Transverse colon (tissue), 4 donors: ENCODE measurements around the gene PDE8A. TPM values are rescaled to one million over a fixed set of nuclear protein-coding genes. Genes with fewer than 3 reads are reported as not detected.
A peak's percentile ranks its signal among the peaks of the same experiment; 100 is the strongest.

Experiments used
- DNase-seq: peaks from one replicate; pipeline ENCODE4 v3.0.0-alpha.2; 2019
- H3K27ac ChIP-seq, 4 donors: fragments of 200-600 bp; sonication (generic); 2 replicates each; pipeline ENCODE4 v1.5.1; 2016 to 2018; ENCODE audit warnings: inconsistent platforms in 4 of 4
- H3K27me3 ChIP-seq: fragments of 200-600 bp; sonication (generic); 2 replicates; pipeline ENCODE4 v1.5.1; 2017; ENCODE audit warnings: inconsistent platforms
- H3K36me3 ChIP-seq, 4 donors: fragments of 200-600 bp; sonication (generic); 2 replicates each; pipeline ENCODE4 v1.5.1; 2017 to 2019; ENCODE audit warnings: inconsistent platforms in 4 of 4
- H3K4me1 ChIP-seq, 4 donors: fragments of 200-600 bp; sonication (generic); 2 replicates each; pipeline ENCODE4 v1.5.1; 2017 to 2020; ENCODE audit warnings: inconsistent platforms in 4 of 4
- H3K4me3 ChIP-seq, 4 donors: fragments of 200-600 bp; sonication (generic); 1 replicate in 1 of 4; 2 replicates in 3 of 4; pipeline versions ENCODE4 v1.5.1 to v1.6.1; 2017 to 2019; ENCODE audit warnings: inconsistent platforms in 4 of 4
- H3K9me3 ChIP-seq, 2 donors: fragments of 200-600 bp; sonication (generic); 2 replicates each; pipeline ENCODE4 v1.5.1; 2017 to 2019; ENCODE audit warnings: inconsistent platforms in 2 of 2
- EP300 ChIP-seq: sonication (generic); formaldehyde crosslinking; IDR thresholded peaks from one replicate; pipeline ENCODE4 v1.6.1; 2017; ENCODE audit warnings: antibody characterized with exemption, low read depth
- POLR2A ChIP-seq: fragments of 450-650 bp; IDR thresholded peaks from one replicate; pipeline ENCODE4 v1.6.1; 2016; ENCODE audit warnings: antibody characterized with exemption, mild to moderate bottlenecking, moderate library complexity
- POLR2AphosphoS5 ChIP-seq, 3 donors: sonication (generic); formaldehyde crosslinking; IDR thresholded peaks; one replicate each; pipeline ENCODE4 v1.6.1; 2016; ENCODE audit warnings: antibody characterized with exemption in 3 of 3
- WGBS, 2 donors: methylation state at CpG; one replicate each; pipeline ENCODE4 v1.1.5; 2018; ENCODE audit warnings: low coverage in 1 of 2; 5-methylcytosine and 5-hydroxymethylcytosine counted together
- in situ Hi-C, 4 donors: fragments of 200-750 bp; cut with MboI; loops; one replicate each; pipeline versions ENCODE4 v1.15.0 to v1.15.1; 2017; ENCODE audit warnings: low sequenced_read_pairs in 3 of 4, low pct_ligation_motif_present in 1 of 4, low pct_unique_long_range_greater_than_20kb in 1 of 4
- intact Hi-C: fragments of 100-400 bp; cut with DNase I; formaldehyde crosslinking; loops from one replicate; pipeline ENCODE4 v1.15.1; 2023; ENCODE audit warnings: low total_unique reads
- total RNA-seq, 4 donors: library from RNA; depleted of rRNA; stranded (reverse); fragments of >200 nt; gene quantifications; one replicate each; pipeline ENCODE4 v1.1.0, GENCODE V29; 2016
- TF ChIP-seq, protein P1 (sequence below), 5 experiments: fragments of 200-600 bp in 3 of 5; fragments of 450-650 bp in 2 of 5; sonication (generic) in 3 of 5; IDR thresholded peaks; 1 replicate in 2 of 5; 2 replicates in 3 of 5; pipeline ENCODE4 v1.5.1; 2016 to 2017; ENCODE audit warnings: antibody characterized with exemption in 5 of 5, inconsistent platforms in 3 of 5, mild to moderate bottlenecking in 2 of 5, moderate library complexity in 1 of 5

Gene PDE8A
- total RNA-seq, 4 donors from 2014 or later, result 115 to 188 (median 165) TPM

DNA sequence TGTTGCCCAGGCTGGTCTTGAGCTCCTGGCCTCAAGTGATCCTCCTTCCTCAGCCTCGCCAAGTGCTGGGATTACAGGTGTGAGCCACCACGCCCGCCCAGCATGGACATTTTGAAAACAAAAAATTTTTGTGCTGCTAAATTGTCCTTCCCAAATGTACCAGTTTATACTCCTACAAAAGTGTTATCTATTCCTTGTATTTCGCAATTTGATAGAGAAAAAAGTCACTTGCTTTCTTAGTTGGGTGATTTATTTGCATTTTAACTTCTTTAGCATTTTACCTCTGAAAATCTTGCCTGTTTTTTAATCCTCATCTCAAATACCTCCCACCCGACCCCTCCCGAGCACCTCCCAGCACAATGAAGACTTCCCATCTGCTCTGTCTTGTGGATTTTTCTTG, 46.8 kb downstream of the PDE8A start:
- Histone ChIP-seq H3K9me3 (no peaks in the 10 kb centered on the region), H3K4me3 (no peak overlapping the region), H3K27me3 (no peaks in the 10 kb centered on the region), H3K4me1 (peaks cover 51 to 100% (median 87%) of the 10 kb centered on the region in 4 donors), H3K36me3 (no peaks in the 10 kb centered on the region), H3K27ac (peak overlapping the region; percentile 71 to 83 (median 81))
- WGBS, 2 donors, result 71 to 79% methylated on average over 4 to 6 of the region's 6 CpGs
- intact Hi-C loops (no loop called here), in situ Hi-C loops (no loop called here)
- TF ChIP-seq POLR2AphosphoS5 (IDR thresholded peaks at IDR 0.05) (no peak), POLR2A (no peak), EP300 (no peak)
- TF ChIP-seq, protein P1, sequence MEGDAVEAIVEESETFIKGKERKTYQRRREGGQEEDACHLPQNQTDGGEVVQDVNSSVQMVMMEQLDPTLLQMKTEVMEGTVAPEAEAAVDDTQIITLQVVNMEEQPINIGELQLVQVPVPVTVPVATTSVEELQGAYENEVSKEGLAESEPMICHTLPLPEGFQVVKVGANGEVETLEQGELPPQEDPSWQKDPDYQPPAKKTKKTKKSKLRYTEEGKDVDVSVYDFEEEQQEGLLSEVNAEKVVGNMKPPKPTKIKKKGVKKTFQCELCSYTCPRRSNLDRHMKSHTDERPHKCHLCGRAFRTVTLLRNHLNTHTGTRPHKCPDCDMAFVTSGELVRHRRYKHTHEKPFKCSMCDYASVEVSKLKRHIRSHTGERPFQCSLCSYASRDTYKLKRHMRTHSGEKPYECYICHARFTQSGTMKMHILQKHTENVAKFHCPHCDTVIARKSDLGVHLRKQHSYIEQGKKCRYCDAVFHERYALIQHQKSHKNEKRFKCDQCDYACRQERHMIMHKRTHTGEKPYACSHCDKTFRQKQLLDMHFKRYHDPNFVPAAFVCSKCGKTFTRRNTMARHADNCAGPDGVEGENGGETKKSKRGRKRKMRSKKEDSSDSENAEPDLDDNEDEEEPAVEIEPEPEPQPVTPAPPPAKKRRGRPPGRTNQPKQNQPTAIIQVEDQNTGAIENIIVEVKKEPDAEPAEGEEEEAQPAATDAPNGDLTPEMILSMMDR (IDR thresholded peaks at IDR 0.05), result no peak
- DNase-seq, result no peak

DNA sequence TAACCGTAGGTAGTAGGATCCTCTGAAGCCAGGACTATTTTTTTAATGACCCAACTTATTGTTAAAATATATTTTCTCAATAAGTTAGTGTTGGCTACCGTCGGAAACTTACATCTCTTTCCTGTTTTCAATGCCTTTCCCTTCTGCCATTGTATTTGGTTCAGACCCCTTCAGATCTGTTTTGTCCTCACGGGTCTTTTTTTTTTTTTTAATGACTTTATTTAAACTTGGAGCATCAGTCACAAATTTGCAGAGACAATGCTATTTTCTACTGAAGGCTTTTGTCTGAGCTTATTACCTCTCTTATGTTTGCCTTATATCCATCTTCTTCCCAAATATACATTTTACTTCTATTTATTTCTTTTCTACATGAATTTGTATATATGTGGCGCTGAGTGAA, 47.6 kb downstream of the PDE8A start:
- DNase-seq, result no peak
- H3K4me1 ChIP-seq, result peaks cover 50 to 100% (median 85%) of the 10 kb centered on the region in 4 donors
- no peaks in the 10 kb centered on the region for H3K9me3 ChIP-seq
- no peaks in the 10 kb centered on the region for H3K36me3 ChIP-seq
- no peaks in the 10 kb centered on the region for H3K27me3 ChIP-seq
- intact Hi-C loops, result no loop called here
- peak overlapping the region; percentile 71 to 83 (median 81) for H3K27ac ChIP-seq
- in situ Hi-C loops, result no loop called here
- TF ChIP-seq EP300 (no peak), POLR2A (no peak), POLR2AphosphoS5 (IDR thresholded peaks at IDR 0.05) (no peak)
- TF ChIP-seq, protein P1 (IDR thresholded peaks at IDR 0.05), result no peak
- H3K4me3 ChIP-seq, result no peak overlapping the region
- 90 to 95% methylated on average over 5 of the region's 5 CpGs for WGBS, 2 donors

DNA sequence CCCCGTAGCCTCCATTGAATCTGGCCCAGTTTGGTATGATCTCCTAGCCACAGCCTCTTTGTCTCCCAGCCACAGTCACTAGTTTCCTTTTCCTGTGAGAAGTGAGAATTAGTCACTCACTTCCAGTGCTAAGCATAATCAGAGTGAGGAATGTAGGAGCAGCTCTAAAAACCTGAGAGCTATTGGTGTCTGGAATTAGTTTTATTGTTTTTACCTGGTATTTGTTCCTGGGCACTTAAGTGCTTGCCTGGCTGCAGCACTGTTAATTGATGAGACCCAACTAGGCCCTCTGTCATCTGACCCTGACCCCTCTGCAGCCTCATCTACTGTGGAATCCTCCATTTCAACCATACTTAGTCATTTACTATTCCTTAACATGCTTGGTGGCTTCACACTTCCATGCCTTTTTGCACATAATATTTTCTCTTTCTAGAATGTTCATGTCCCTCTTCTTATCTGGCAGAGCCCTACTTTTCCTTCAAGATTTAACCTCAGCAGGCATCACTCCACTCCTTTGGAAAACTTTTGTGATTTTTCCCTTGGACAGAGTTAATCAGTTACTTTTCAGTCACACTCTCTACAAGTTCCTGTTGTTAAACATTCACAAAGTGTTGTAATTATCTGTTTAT, 48.8 kb downstream of the PDE8A start:
- peaks cover 38 to 97% (median 76%) of the 10 kb centered on the region in 4 donors for H3K4me1 ChIP-seq
- peak overlapping the region; percentile 71 to 83 (median 81) for H3K27ac ChIP-seq
- in situ Hi-C loops (loop anchor here in 1 of 4 donors (10.0 kb wide), 1 partner anchor 56 kb away; no protein-coding TSS in a partner anchor), intact Hi-C loops (no loop called here)
- H3K4me3 ChIP-seq, result no peak overlapping the region
- TF ChIP-seq, protein P1 (IDR thresholded peaks at IDR 0.05), result no peak
- no peak for TF ChIP-seq POLR2A
- TF ChIP-seq POLR2AphosphoS5 (IDR thresholded peaks at IDR 0.05), result peak in 1 of 3 donors; percentile 30
- no peak for TF ChIP-seq EP300
- DNase-seq, result no peak
- H3K27me3 ChIP-seq, result no peaks in the 10 kb centered on the region
- 29 to 55% methylated on average over 1 of the region's 1 CpG for WGBS, 2 donors
- no peaks in the 10 kb centered on the region for H3K36me3 ChIP-seq
- no peaks in the 10 kb centered on the region for H3K9me3 ChIP-seq

DNA sequence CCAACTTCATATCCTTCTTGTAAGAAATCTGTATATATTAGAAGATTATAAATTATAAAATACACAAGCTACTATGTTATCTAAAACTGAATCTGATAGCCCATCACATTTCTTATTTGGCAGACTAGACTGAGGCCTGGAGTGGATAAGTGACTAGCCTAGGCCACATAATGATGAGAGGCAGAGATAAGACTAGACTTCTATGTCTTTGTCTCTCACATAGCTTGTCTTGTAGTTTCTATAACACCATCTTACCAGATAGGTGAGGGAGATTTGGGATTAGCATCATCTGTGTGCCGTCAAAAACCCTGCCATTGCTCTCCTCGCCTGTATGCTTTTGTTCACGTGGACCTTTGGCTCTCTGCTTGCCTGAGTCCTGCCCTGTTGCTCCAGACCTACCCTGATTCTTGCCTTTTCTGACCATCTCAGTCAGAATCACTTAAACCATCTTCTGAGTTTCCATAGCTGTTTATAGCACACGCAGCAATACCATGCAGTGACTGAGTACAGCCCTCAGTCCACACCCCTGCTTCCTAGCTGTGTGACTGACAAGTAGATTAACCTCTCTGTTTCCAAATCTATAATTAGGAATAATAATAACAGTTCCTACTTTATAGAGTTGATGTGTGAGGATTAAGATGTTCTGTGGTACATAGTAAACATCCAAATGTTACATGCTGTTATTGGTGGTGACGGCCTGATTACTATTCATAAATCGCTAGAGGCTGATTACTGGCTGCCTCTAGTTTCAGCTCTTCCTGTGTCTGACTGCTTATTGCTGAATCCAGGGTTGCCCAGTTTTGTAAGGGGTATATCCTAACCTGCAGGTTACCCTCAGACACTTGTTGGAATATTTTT, 49.7 kb downstream of the PDE8A start:
- TF ChIP-seq POLR2A (no peak), POLR2AphosphoS5 (IDR thresholded peaks at IDR 0.05) (no peak), EP300 (no peak)
- TF ChIP-seq, protein P1 (IDR thresholded peaks at IDR 0.05), result no peak
- intact Hi-C loops (no loop called here), in situ Hi-C loops (loop anchor here in 1 of 4 donors (10.0 kb wide), 1 partner anchor 57 kb away; no protein-coding TSS in a partner anchor)
- Histone ChIP-seq H3K36me3 (no peaks in the 10 kb centered on the region), H3K27ac (peak overlapping the region; percentile 71 to 83 (median 81)), H3K27me3 (no peaks in the 10 kb centered on the region), H3K9me3 (no peaks in the 10 kb centered on the region), H3K4me1 (peaks cover 37 to 97% (median 74%) of the 10 kb centered on the region in 4 donors), H3K4me3 (no peak overlapping the region)
- no peak for DNase-seq
- 43 to 56% methylated on average over 3 to 6 of the region's 6 CpGs for WGBS, 2 donors
